Heart left ventricle (tissue), 16 donors: Measurements from ENCODE around the gene ALKBH1. TPM values are rescaled to one million over a fixed set of nuclear protein-coding genes. Genes with fewer than 3 reads are reported as not detected.

Experiments
- ATAC-seq, 4 donors: fragments of 200-7000 bp; cut with Tn5 transposase; one replicate each; pipeline ENCODE4 v1.9.1; 2020 to 2022; ENCODE audit warnings: moderate library complexity in 4 of 4, mild to moderate bottlenecking in 3 of 4, moderate number of reproducible peaks in 1 of 4
- DNase-seq, 5 donors: peaks; one replicate each; pipeline ENCODE4 v3.0.0-alpha.2; 2020
- H3K27ac ChIP-seq, 12 donors: fragments of 200-600 bp; sonication (generic) in 4 of 12; one replicate each; pipeline versions ENCODE4 v1.5.0 to v1.8.0; 2016 to 2022; ENCODE audit warnings: mild to moderate bottlenecking in 2 of 12
- H3K27me3 ChIP-seq, 9 donors: fragments of 200-600 bp; sonication (generic) in 2 of 9; one replicate each; pipeline versions ENCODE4 v1.5.1 to v1.8.0; 2016 to 2022; ENCODE audit warnings: mild to moderate bottlenecking in 3 of 9
- H3K36me3 ChIP-seq, 9 donors: fragments of 200-600 bp; sonication (generic) in 2 of 9; one replicate each; pipeline versions ENCODE4 v1.5.0 to v1.8.0; 2018 to 2022; ENCODE audit warnings: mild to moderate bottlenecking in 2 of 9
- H3K4me1 ChIP-seq, 12 donors: fragments of 200-600 bp; sonication (generic) in 4 of 12; one replicate each; pipeline versions ENCODE4 v1.5.0 to v1.8.0; 2016 to 2022; ENCODE audit warnings: mild to moderate bottlenecking in 3 of 12
- H3K4me3 ChIP-seq, 12 donors: fragments of 200-600 bp; sonication (generic) in 4 of 12; one replicate each; pipeline versions ENCODE4 v1.5.0 to v1.8.0; 2017 to 2022; ENCODE audit warnings: mild to moderate bottlenecking in 9 of 12, moderate library complexity in 4 of 12
- H3K9me3 ChIP-seq, 12 donors: fragments of 200-600 bp; sonication (generic) in 4 of 12; one replicate each; pipeline versions ENCODE4 v1.5.0 to v1.8.0; 2016 to 2022; ENCODE audit warnings: mild to moderate bottlenecking in 1 of 12
- CTCF ChIP-seq, 12 donors: fragments of 200-600 bp; sonication (generic) in 4 of 12; IDR thresholded peaks; one replicate each; pipeline versions ENCODE4 v1.5.0 to v1.8.0; 2018 to 2022; ENCODE audit warnings: antibody characterized with exemption in 12 of 12, mild to moderate bottlenecking in 5 of 12
- POLR2A ChIP-seq, 2 donors: fragments of 450-650 bp; IDR thresholded peaks; one replicate each; pipeline ENCODE4 v1.6.1; 2017; ENCODE audit warnings: antibody characterized with exemption in 2 of 2, mild to moderate bottlenecking in 2 of 2, moderate library complexity in 2 of 2
- WGBS, 4 donors: extraction: QIAGEN DNeasy Blood & Tissue Kit in 2 of 4; methylation state at CpG; one replicate each; pipeline versions ENCODE4 v1.1.5 to v1.1.7; 2013 to 2018; 5-methylcytosine and 5-hydroxymethylcytosine counted together
- intact Hi-C, 10 donors: fragments of 100-400 bp; cut with DNase I; formaldehyde crosslinking; loops; one replicate each; pipeline versions ENCODE4 v1.11.1 to v1.14.2; 2022
- polyA plus RNA-seq, 2 donors: library from polyadenylated mRNA; stranded (reverse); fragments of 200-250 nt; gene quantifications; one replicate each; pipeline ENCODE4 v1.2.3, GENCODE V29; 2013
- total RNA-seq, 9 donors: library from RNA; depleted of rRNA in 2 of 9; stranded (reverse); fragments of >200 nt in 2 of 9; fragmentation: NEBNext Ultra II Directional in 3 of 9; extraction: Animal tissue kit (Norgen Biotek cat#: 25700) in 3 of 9; gene quantifications; one replicate each; pipeline versions ENCODE4 v1.1.0 to v1.2.4, GENCODE V29; 2016 to 2023
- donor health status: ischemic (EF 13 %, LVEDD 7.1; RV severe dilation, severe dysfunction).
- donor health status: healthy with polysubstance abuse.
- donor health status: DM: no; HTN: yes; CAD: no.
- donor health status: DM: no; HTN: no; CAD: no.
- donor health status: ischemic (EF 25% LVEDD 6.9; RV normal size, moderate dysfunction).
- donor health status: ischemic (EF 25% LVEDD 5.7; RV mildly dilated, moderate dysfunction).
- donor health status: healthy.
- donor health status: DM: yes; HTN: yes; CAD: no.
- donor health status: ischemic (EF 35%, LVEDD 5.7; RV mildly dilated, moderate dysfunction).
- donor health status: nonischemic (EF 11% LVEDD 7.7; RV severe dilation, severe dysfunction).
- donor health status: DM: yes; HTN: yes; CAD: no.
- donor health status: PGD.
- donor health status: ischemic (EF 29% LVEDD 5.4; RV normal size, mild dysfunction).
- donor health status: nonischemic (EF 23%, LVEDD 6.1; RV moderate dilation, normal function).

The ALKBH1 gene
- total and polyA plus RNA-seq, 11 donors, result 6.5 to 16.5 (median 12.1) TPM

- Histone ChIP-seq H3K4me3 (no peak overlapping the region), H3K27me3 (no peaks in the 10 kb centered on the region), H3K4me1 (peaks cover 0 to 9% (median 0%) of the 10 kb centered on the region in 12 donors), H3K9me3 (no peaks in the 10 kb centered on the region), H3K36me3 (peaks cover 11 to 100% (median 100%) of the 10 kb centered on the region in 9 donors), H3K27ac (no peak overlapping the region)
- DNase-seq, result no peak
- 42 to 60% (median 55%) methylated on average over 3 of the region's 3 CpGs for WGBS, 4 donors
- intact Hi-C loops, result no loop called here
- TF ChIP-seq CTCF (IDR thresholded peaks at IDR 0.05), result no peak
- TF ChIP-seq POLR2A (IDR thresholded peaks at IDR 0.05), result no peak
- no peak for ATAC-seq
Observed at GRCh38 chr14:77730976-77731497, 23.2 kb upstream of the ALKBH1 start.

GRCh38 chr14:77722301-77722700 lies 14.5 kb upstream of the ALKBH1 start:
- TF ChIP-seq POLR2A (IDR thresholded peaks at IDR 0.05), result no peak
- TF ChIP-seq CTCF (IDR thresholded peaks at IDR 0.05), result no peak
- peaks cover 2 to 100% (median 100%) of the 10 kb centered on the region in 9 donors for H3K36me3 ChIP-seq
- H3K9me3 ChIP-seq, result no peaks in the 10 kb centered on the region

GRCh38 chr14:77721437-77721836 lies 13.6 kb upstream of the ALKBH1 start:
- Histone ChIP-seq H3K4me3 (no peak overlapping the region), H3K36me3 (peaks cover 0 to 100% (median 100%) of the 10 kb centered on the region in 9 donors), H3K4me1 (no peaks in the 10 kb centered on the region), H3K9me3 (no peaks in the 10 kb centered on the region), H3K27me3 (no peaks in the 10 kb centered on the region), H3K27ac (no peak overlapping the region)
- intact Hi-C loops, result no loop called here
- TF ChIP-seq CTCF (IDR thresholded peaks at IDR 0.05), result no peak
- TF ChIP-seq POLR2A (IDR thresholded peaks at IDR 0.05), result no peak
- no peak for ATAC-seq
- DNase-seq, result no peak
- WGBS, 4 donors, result 91 to 97% (median 95%) methylated on average over 5 of the region's 5 CpGs

More at GRCh38 chr14:77722301-77722700, 14.5 kb upstream of the ALKBH1 start:
- DNase-seq, result no peak
- no peak overlapping the region for H3K4me3 ChIP-seq
- intact Hi-C loops, result no loop called here
- WGBS, 4 donors, result 96 to 97% (median 97%) methylated on average over 3 of the region's 3 CpGs
- H3K27ac ChIP-seq, result no peak overlapping the region
- H3K4me1 ChIP-seq, result no peaks in the 10 kb centered on the region
- H3K27me3 ChIP-seq, result no peaks in the 10 kb centered on the region
- no peak for ATAC-seq

GRCh38 chr14:77717608-77718305 lies 9.9 kb upstream of the ALKBH1 start:
- peaks cover 0 to 100% (median 99%) of the 10 kb centered on the region in 9 donors for H3K36me3 ChIP-seq
- intact Hi-C loops, result no loop called here

More at GRCh38 chr14:77717608-77718305, 9.9 kb upstream of the ALKBH1 start:
- Histone ChIP-seq H3K27me3 (no peaks in the 10 kb centered on the region), H3K4me3 (no peak overlapping the region), H3K27ac (no peak overlapping the region), H3K4me1 (peaks cover 0 to 4% (median 0%) of the 10 kb centered on the region in 12 donors), H3K9me3 (no peaks in the 10 kb centered on the region)
- ATAC-seq, result no peak
- no peak for DNase-seq
- WGBS, 4 donors, result 78 to 85% (median 81%) methylated on average over 5 of the region's 5 CpGs
- TF ChIP-seq POLR2A (IDR thresholded peaks at IDR 0.05) (no peak), CTCF (IDR thresholded peaks at IDR 0.05) (no peak)
